ENCODE data around the gene E4F1. TPM values are rescaled to one million over a fixed set of nuclear protein-coding genes. Genes with fewer than 3 reads are reported as not detected.

The E4F1 gene
- total RNA-seq, 1 donor from 2014 or later = 21.0 TPM

GRCh38 chr16:2184346-2184745, 39.0 kb upstream of the E4F1 start:
- intact Hi-C loops (cut with DNase I) = no loop called here
- H3K9me3 ChIP-seq = no peaks in the 10 kb centered on the region
- H3K27me3 ChIP-seq (ENCODE audit: low read depth) = no peaks in the 10 kb centered on the region

GRCh38 chr16:2184962-2185361, 38.4 kb upstream of the E4F1 start:
- Histone ChIP-seq H3K27me3 (ENCODE audit: low read depth) (no peaks in the 10 kb centered on the region), H3K36me3 (no peaks in the 10 kb centered on the region), H3K4me1 (no peaks in the 10 kb centered on the region), H3K4me3 (no peak overlapping the region), H3K27ac (no peak overlapping the region), H3K9me3 (no peaks in the 10 kb centered on the region)
- intact Hi-C loops (cut with DNase I) = no loop called here
- ATAC-seq (no peak), DNase-seq (no peak)
- no peak for TF ChIP-seq CTCF (IDR thresholded peaks at IDR 0.05)

More at GRCh38 chr16:2184346-2184745, 39.0 kb upstream of the E4F1 start:
- Histone ChIP-seq H3K4me1 (no peaks in the 10 kb centered on the region), H3K4me3 (no peak overlapping the region), H3K36me3 (no peaks in the 10 kb centered on the region), H3K27ac (no peak overlapping the region)
- ATAC-seq (no peak), DNase-seq (no peak)
- TF ChIP-seq CTCF (IDR thresholded peaks at IDR 0.05) = no peak

- no peaks in the 10 kb centered on the region for H3K27me3 ChIP-seq (ENCODE audit: low read depth)
- DNase-seq = no peak
- intact Hi-C loops (cut with DNase I) = no loop called here
- no peak overlapping the region for H3K27ac ChIP-seq
- TF ChIP-seq CTCF (IDR thresholded peaks at IDR 0.05) = no peak
- no peaks in the 10 kb centered on the region for H3K9me3 ChIP-seq
- H3K4me1 ChIP-seq = no peaks in the 10 kb centered on the region
- H3K4me3 ChIP-seq = no peak overlapping the region
- no peaks in the 10 kb centered on the region for H3K36me3 ChIP-seq
- no peak for ATAC-seq
Observed at GRCh38 chr16:2186064-2186463, 37.3 kb upstream of the E4F1 start.

GRCh38 chr16:2186505-2186904, 36.9 kb upstream of the E4F1 start:
- DNase-seq = no peak
- Histone ChIP-seq H3K9me3 (no peaks in the 10 kb centered on the region), H3K27ac (no peak overlapping the region), H3K4me3 (no peak overlapping the region), H3K4me1 (no peaks in the 10 kb centered on the region), H3K36me3 (no peaks in the 10 kb centered on the region), H3K27me3 (ENCODE audit: low read depth) (no peaks in the 10 kb centered on the region)
- no peak for TF ChIP-seq CTCF (IDR thresholded peaks at IDR 0.05)
- intact Hi-C loops (cut with DNase I) = no loop called here
- ATAC-seq = no peak

- DNase-seq (no peak), ATAC-seq (no peak)
- no peak for TF ChIP-seq CTCF (IDR thresholded peaks at IDR 0.05)
Observed at GRCh38 chr16:2187212-2187611, 36.2 kb upstream of the E4F1 start.

GRCh38 chr16:2188395-2188794, 35.0 kb upstream of the E4F1 start:
- Histone ChIP-seq H3K27ac (no peak overlapping the region), H3K4me1 (no peaks in the 10 kb centered on the region), H3K9me3 (no peaks in the 10 kb centered on the region), H3K4me3 (no peak overlapping the region), H3K36me3 (no peaks in the 10 kb centered on the region), H3K27me3 (ENCODE audit: low read depth) (no peaks in the 10 kb centered on the region)
- intact Hi-C loops (cut with DNase I) = no loop called here
- ATAC-seq (no peak), DNase-seq (no peak)
- TF ChIP-seq CTCF (IDR thresholded peaks at IDR 0.05) = no peak

More at GRCh38 chr16:2187212-2187611, 36.2 kb upstream of the E4F1 start:
- no peaks in the 10 kb centered on the region for H3K9me3 ChIP-seq
- no peak overlapping the region for H3K27ac ChIP-seq
- H3K4me1 ChIP-seq = no peaks in the 10 kb centered on the region
- intact Hi-C loops (cut with DNase I) = no loop called here
- H3K27me3 ChIP-seq (ENCODE audit: low read depth) = no peaks in the 10 kb centered on the region
- H3K4me3 ChIP-seq = no peak overlapping the region
- H3K36me3 ChIP-seq = no peaks in the 10 kb centered on the region

Measured in lower lobe of right lung (tissue), 2 donors.